SK-N-SH (cell line): ENCODE data around the gene NPAS3. TPM values are rescaled to one million over a fixed set of nuclear protein-coding genes. Genes with fewer than 3 reads are reported as not detected.

Experiments
- CTCF ChIA-PET: fragments of 300-600, 350-600 bp; formaldehyde crosslinking; extraction: SDS; loops from one replicate; lab custom pipeline; 2021; lab: Yijun Ruan, JAX
- POLR2A ChIA-PET: fragments of 350-600 bp; sonication (Branson Sonifier 250); formaldehyde crosslinking; extraction: SDS; loops from one replicate; lab custom pipeline; 2020; ENCODE audit warnings: antibody characterized with exemption, inconsistent platforms; lab: Yijun Ruan, JAX
- DNase-seq: peaks from one replicate; pipeline ENCODE4 v3.0.0; 2012
- H2AFZ ChIP-seq: fragments of 200-600 bp; sonication (generic); 2 replicates; pipeline ENCODE4 v1.8.1; 2016; ENCODE audit warnings: antibody characterized with exemption, mild to moderate bottlenecking, low read depth
- H3F3A ChIP-seq: fragments of 200-600 bp; sonication (generic); replicated peaks from 2 replicates; pipeline ENCODE3; 2016; ENCODE audit warnings: antibody characterized with exemption, mild to moderate bottlenecking; ENCODE audit not compliant: insufficient read depth
- H3K27ac ChIP-seq, 2 experiments: fragments of 200-500 bp in 1 of 2; fragments of 200-600 bp in 1 of 2; sonication (Bioruptor generic) in 1 of 2; sonication (generic), shearing (Covaris generic) in 1 of 2; 2 replicates each; pipeline versions ENCODE4 v1.5.1 to v1.6.1; 2014 to 2016; ENCODE audit warnings: low read depth in 2 of 2, inconsistent platforms in 1 of 2, low read length in 1 of 2, mild to moderate bottlenecking in 1 of 2, mixed read lengths in 1 of 2
- H3K27me3 ChIP-seq: fragments of 200-600 bp; sonication (generic), shearing (Covaris generic); 2 replicates; pipeline ENCODE4 v1.6.1; 2016; ENCODE audit warnings: mixed run types; ENCODE audit not compliant: insufficient read depth
- H3K36me3 ChIP-seq, 2 experiments: fragments of 200-500 bp in 1 of 2; fragments of 200-600 bp in 1 of 2; sonication (Bioruptor generic) in 1 of 2; sonication (generic) in 1 of 2; replicated peaks in 1 of 2; 2 replicates each; pipeline versions ENCODE3 to v1.5.1; 2014 to 2016; ENCODE audit warnings: low read length in 1 of 2, mild to moderate bottlenecking in 1 of 2; ENCODE audit not compliant: insufficient read depth in 2 of 2, control insufficient read depth in 1 of 2
- H3K4me1 ChIP-seq, 2 experiments: fragments of 200-500 bp in 1 of 2; fragments of 200-600 bp in 1 of 2; sonication (Bioruptor generic) in 1 of 2; sonication (generic), shearing (Covaris generic) in 1 of 2; 2 replicates each; pipeline versions ENCODE4 v1.5.1 to v1.6.1; 2014 to 2016; ENCODE audit warnings: low read depth in 1 of 2, low read length in 1 of 2, mixed run types in 1 of 2; ENCODE audit not compliant: insufficient read depth in 2 of 2, control insufficient read depth in 1 of 2
- H3K4me2 ChIP-seq: fragments of 200-600 bp; sonication (generic), shearing (Covaris generic); 2 replicates; pipeline ENCODE4 v1.6.1; 2017; ENCODE audit warnings: mixed run types
- H3K4me3 ChIP-seq, 2 experiments: fragments of 200-500 bp in 1 of 2; fragments of 200-600 bp in 1 of 2; sonication (Bioruptor generic) in 1 of 2; sonication (generic), shearing (Covaris generic) in 1 of 2; 2 replicates each; pipeline versions ENCODE4 v1.5.1 to v1.8.1; 2014 to 2016; ENCODE audit warnings: low read depth in 2 of 2, inconsistent platforms in 1 of 2, low read length in 1 of 2, mild to moderate bottlenecking in 1 of 2, mixed read lengths in 1 of 2, moderate library complexity in 1 of 2
- H3K79me2 ChIP-seq: fragments of 200-600 bp; sonication (generic); 2 replicates; pipeline ENCODE4 v1.8.1; 2017; ENCODE audit warnings: mild to moderate bottlenecking; ENCODE audit not compliant: insufficient read depth
- H3K9ac ChIP-seq: fragments of 200-600 bp; sonication (generic); 2 replicates; pipeline ENCODE4 v1.6.1; 2017; ENCODE audit warnings: mixed run types
- H3K9me2 ChIP-seq: fragments of 200-600 bp; sonication (generic); 2 replicates; pipeline ENCODE4 v1.6.1; 2017; ENCODE audit warnings: mixed run types
- H3K9me3 ChIP-seq: fragments of 200-600 bp; sonication (generic); 2 replicates; pipeline ENCODE4 v1.6.1; 2017; ENCODE audit warnings: mixed run types, mild to moderate bottlenecking, moderate library complexity
- H4K20me1 ChIP-seq: fragments of 200-600 bp; sonication (generic); 2 replicates; pipeline ENCODE4 v1.6.1; 2017; ENCODE audit warnings: mild to moderate bottlenecking, mixed run types; ENCODE audit not compliant: insufficient read depth
- ELF1 ChIP-seq: IDR thresholded peaks from 2 replicates; pipeline ENCODE4 v1.4.0; 2012
- EP300 ChIP-seq, 2 experiments: IDR thresholded peaks; 2 replicates each; pipeline versions ENCODE4 v1.4.0 to v1.6.1; 2012; ENCODE audit warnings: borderline replicate concordance in 1 of 2, low read depth in 1 of 2, low read length in 1 of 2
- FOSL2 ChIP-seq: IDR thresholded peaks from 2 replicates; pipeline ENCODE4 v1.4.0; 2012; ENCODE audit warnings: low read depth, mild to moderate bottlenecking, moderate library complexity, borderline replicate concordance
- FOXJ3 ChIP-seq: sonication (generic); formaldehyde crosslinking; IDR thresholded peaks from 2 replicates; pipeline ENCODE4 v1.5.1; 2020; ENCODE audit warnings: mild to moderate bottlenecking, missing genetic modification reagents
- JUND ChIP-seq: IDR thresholded peaks from 2 replicates; pipeline ENCODE4 v1.4.0; 2012
- MXI1 ChIP-seq: IDR thresholded peaks from 2 replicates; pipeline ENCODE4 v1.6.1; 2012; ENCODE audit warnings: mild to moderate bottlenecking, low read depth, low read length, improper control_type of control experiment
- POLR2AphosphoS5 ChIP-seq: IDR thresholded peaks from 2 replicates; pipeline ENCODE4 v1.6.1; 2012; ENCODE audit warnings: low read depth, low read length
- RAD21 ChIP-seq: IDR thresholded peaks from 2 replicates; pipeline ENCODE4 v1.6.1; 2012; ENCODE audit warnings: mild to moderate bottlenecking, low read length
- RCOR1 ChIP-seq: fragments of 150-350 bp; IDR thresholded peaks from 2 replicates; pipeline ENCODE4 v1.6.1; 2017; ENCODE audit warnings: antibody characterized with exemption, low read length
- RXRA ChIP-seq: IDR thresholded peaks from 2 replicates; pipeline ENCODE4 v1.4.0; 2012; ENCODE audit warnings: low read depth, mild to moderate bottlenecking, borderline replicate concordance
- TCF12 ChIP-seq: IDR thresholded peaks from 2 replicates; pipeline ENCODE4 v1.4.0; 2012
- WGBS: methylation state at CpG from one replicate; pipeline ENCODE4 v1.1.6; 2017; ENCODE audit warnings: low lambda C conversion rate; 5-methylcytosine and 5-hydroxymethylcytosine counted together
- polyA plus RNA-seq, 3 experiments: library from polyadenylated mRNA; depleted of rRNA; stranded (reverse); fragments of >200 nt; gene quantifications; 2 replicates each; pipeline ENCODE4 v1.2.3, GENCODE V29; 2012
- TF ChIP-seq, protein P1 (sequence below): fragments of 200-600 bp; sonication (generic); IDR thresholded peaks from 2 replicates; pipeline ENCODE4 v1.6.1; 2017; ENCODE audit warnings: antibody characterized with exemption, mild to moderate bottlenecking, moderate library complexity
- TF ChIP-seq, protein P2 (sequence below): IDR thresholded peaks from 2 replicates; pipeline ENCODE4; 2012
- TF ChIP-seq, protein P3 (sequence below): fragments of 150-350 bp; IDR thresholded peaks from 2 replicates; pipeline ENCODE4 v1.6.1; 2016; ENCODE audit warnings: mild to moderate bottlenecking, low read depth, low read length
- TF ChIP-seq, protein P4 (sequence below): IDR thresholded peaks from 2 replicates; pipeline ENCODE4 v1.4.0; 2012; ENCODE audit warnings: low read depth, borderline replicate concordance

Gene NPAS3
- polyA plus RNA-seq, 1 of the 3 experiments (the other 2 are of a cell fraction): 4.3 TPM

DNA sequence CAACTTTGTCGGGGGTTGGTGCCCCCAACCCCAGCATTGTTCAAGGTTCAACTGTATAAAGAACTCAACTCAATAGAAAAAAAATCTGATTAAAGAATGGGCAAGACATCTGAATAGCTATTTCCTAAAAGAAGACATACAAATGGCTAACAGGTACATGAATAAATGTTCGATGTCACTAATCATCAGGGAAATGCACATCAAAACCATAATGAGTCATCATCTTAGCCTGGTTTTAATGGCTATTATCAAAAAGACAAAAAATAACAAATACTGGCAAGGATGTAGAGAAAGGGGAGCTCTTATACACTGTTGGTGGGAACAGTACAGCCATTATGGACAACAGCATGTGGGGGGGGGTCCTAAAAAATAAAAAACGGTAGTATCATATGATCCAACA is 28.7 kb downstream of the NPAS3 start:
- H3K9me3 ChIP-seq: no peaks in the 10 kb centered on the region
- no peaks in the 10 kb centered on the region; the same call in 1 of the 2 replicates for H3K79me2 ChIP-seq
- ChIA-PET POLR2A (no interaction called here), CTCF (no interaction called here)
- H3K4me2 ChIP-seq: no peak overlapping the region
- no peak overlapping the region for H2AFZ ChIP-seq
- 62% methylated on average over 3 of the region's 3 CpGs for WGBS
- no peaks in the 10 kb centered on the region; the same call in 1 of the 2 replicates for H3K9me2 ChIP-seq
- no peaks in the 10 kb centered on the region for H4K20me1 ChIP-seq
- no peak overlapping the region for H3K27ac ChIP-seq
- no peak overlapping the region for H3K4me3 ChIP-seq
- TF ChIP-seq MXI1 (no peak), EP300 (IDR thresholded peaks at IDR 0.05; ENCODE audit: borderline replicate concordance in 1 of 2, low read depth in 1 of 2, low read length in 1 of 2) (no peak), FOXJ3 (CRISPR knock-in tag) (no peak), FOSL2 (0 out of 2 replicates have a peak, but pooled peaks have one; percentile 25), POLR2AphosphoS5 (no peak), ELF1 (no peak), JUND (peak; percentile 49), TCF12 (peak; percentile 59), RCOR1 (no peak)
- TF ChIP-seq, protein P1, sequence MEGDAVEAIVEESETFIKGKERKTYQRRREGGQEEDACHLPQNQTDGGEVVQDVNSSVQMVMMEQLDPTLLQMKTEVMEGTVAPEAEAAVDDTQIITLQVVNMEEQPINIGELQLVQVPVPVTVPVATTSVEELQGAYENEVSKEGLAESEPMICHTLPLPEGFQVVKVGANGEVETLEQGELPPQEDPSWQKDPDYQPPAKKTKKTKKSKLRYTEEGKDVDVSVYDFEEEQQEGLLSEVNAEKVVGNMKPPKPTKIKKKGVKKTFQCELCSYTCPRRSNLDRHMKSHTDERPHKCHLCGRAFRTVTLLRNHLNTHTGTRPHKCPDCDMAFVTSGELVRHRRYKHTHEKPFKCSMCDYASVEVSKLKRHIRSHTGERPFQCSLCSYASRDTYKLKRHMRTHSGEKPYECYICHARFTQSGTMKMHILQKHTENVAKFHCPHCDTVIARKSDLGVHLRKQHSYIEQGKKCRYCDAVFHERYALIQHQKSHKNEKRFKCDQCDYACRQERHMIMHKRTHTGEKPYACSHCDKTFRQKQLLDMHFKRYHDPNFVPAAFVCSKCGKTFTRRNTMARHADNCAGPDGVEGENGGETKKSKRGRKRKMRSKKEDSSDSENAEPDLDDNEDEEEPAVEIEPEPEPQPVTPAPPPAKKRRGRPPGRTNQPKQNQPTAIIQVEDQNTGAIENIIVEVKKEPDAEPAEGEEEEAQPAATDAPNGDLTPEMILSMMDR: no peak
- TF ChIP-seq, protein P2, sequence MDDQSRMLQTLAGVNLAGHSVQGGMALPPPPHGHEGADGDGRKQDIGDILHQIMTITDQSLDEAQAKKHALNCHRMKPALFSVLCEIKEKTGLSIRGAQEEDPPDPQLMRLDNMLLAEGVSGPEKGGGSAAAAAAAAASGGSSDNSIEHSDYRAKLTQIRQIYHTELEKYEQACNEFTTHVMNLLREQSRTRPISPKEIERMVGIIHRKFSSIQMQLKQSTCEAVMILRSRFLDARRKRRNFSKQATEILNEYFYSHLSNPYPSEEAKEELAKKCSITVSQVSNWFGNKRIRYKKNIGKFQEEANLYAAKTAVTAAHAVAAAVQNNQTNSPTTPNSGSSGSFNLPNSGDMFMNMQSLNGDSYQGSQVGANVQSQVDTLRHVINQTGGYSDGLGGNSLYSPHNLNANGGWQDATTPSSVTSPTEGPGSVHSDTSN: peak; percentile 77
- TF ChIP-seq, protein P3, sequence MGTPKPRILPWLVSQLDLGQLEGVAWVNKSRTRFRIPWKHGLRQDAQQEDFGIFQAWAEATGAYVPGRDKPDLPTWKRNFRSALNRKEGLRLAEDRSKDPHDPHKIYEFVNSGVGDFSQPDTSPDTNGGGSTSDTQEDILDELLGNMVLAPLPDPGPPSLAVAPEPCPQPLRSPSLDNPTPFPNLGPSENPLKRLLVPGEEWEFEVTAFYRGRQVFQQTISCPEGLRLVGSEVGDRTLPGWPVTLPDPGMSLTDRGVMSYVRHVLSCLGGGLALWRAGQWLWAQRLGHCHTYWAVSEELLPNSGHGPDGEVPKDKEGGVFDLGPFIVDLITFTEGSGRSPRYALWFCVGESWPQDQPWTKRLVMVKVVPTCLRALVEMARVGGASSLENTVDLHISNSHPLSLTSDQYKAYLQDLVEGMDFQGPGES: no peak
- peaks cover 2 to 9% of the 10 kb centered on the region in 2 experiments; a peak in 1 of 4 replicates for H3K4me1 ChIP-seq
- no peaks in the 10 kb centered on the region for H3K27me3 ChIP-seq
- no peak overlapping the region for H3K9ac ChIP-seq
- H3K36me3 ChIP-seq: no peaks in the 10 kb centered on the region
- no peak for DNase-seq
- H3F3A ChIP-seq: no peaks in the 10 kb centered on the region

DNA sequence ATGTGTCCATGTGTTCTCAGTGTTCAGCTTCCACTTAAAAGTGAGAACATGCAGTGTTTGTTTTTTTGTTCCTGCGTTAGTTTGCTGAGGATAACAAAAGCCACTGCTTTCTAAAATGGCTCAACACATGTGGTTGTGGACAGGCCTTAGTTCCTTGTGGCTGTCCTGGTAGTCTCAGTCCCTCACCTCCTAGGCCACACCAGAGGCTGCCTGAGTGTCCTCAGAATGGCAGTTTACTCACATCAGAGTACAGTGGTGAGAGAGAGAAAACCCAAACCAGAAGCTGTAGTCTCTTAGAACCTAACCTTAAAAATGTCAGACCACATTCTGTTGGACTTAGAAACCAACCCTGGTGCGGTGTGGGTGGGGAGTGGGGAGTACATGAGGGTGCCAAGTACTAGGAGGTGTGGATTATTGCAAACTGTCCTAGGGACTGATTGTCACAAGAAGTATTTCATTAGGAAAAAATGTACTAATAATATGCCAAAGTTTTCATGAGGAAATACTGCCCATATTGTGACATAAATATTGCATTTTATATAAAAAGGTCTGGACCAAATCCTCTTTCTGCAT is 30.4 kb downstream of the NPAS3 start:
- Histone ChIP-seq H3K36me3 (no peaks in the 10 kb centered on the region), H3K27me3 (no peaks in the 10 kb centered on the region), H3K9ac (no peak overlapping the region), H4K20me1 (no peaks in the 10 kb centered on the region), H3K4me2 (no peak overlapping the region), H3K79me2 (no peaks in the 10 kb centered on the region; the same call in 1 of the 2 replicates), H3F3A (no peaks in the 10 kb centered on the region), H3K9me2 (no peaks in the 10 kb centered on the region; the same call in 1 of the 2 replicates)
- DNase-seq: no peak
- WGBS: 85% methylated on average over 2 of the region's 2 CpGs
- CTCF ChIA-PET: interaction anchor here (0.9 kb wide), 1 partner anchor 9 kb away, joined by 3 read pairs; no protein-coding TSS in a partner anchor
- TF ChIP-seq RXRA (no peak), RAD21 (no peak)
- TF ChIP-seq, protein P4, sequence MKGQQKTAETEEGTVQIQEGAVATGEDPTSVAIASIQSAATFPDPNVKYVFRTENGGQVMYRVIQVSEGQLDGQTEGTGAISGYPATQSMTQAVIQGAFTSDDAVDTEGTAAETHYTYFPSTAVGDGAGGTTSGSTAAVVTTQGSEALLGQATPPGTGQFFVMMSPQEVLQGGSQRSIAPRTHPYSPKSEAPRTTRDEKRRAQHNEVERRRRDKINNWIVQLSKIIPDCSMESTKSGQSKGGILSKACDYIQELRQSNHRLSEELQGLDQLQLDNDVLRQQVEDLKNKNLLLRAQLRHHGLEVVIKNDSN: no peak
- TF ChIP-seq, all 33 proteins: peak for 0
- Histone ChIP-seq H3K9me3 (no peaks in the 10 kb centered on the region), H3K4me3 (no peak overlapping the region), H2AFZ (no peak overlapping the region), H3K4me1 (0 out of 4 replicates have a peak, but pooled peaks cover 0 to 9% of the 10 kb centered on the region in 2 experiments), H3K27ac (no peak overlapping the region)
- POLR2A ChIA-PET: no interaction called here
